ENCODE results near the gene CTNNAL1.

GRCh38 chr9:108911820-108912219 is 101.5 kb downstream of the CTNNAL1 start:
- TF ChIP-seq EZH2 (IDR thresholded peaks at IDR 0.05; ENCODE audit: borderline replicate concordance, low read length): no peak
- TF ChIP-seq CTCF (conservative IDR thresholded peaks at IDR 0.05 in 1 of 2, IDR thresholded peaks at IDR 0.05 in 1 of 2; ENCODE audit: extremely low read depth in 1 of 2, insufficient read depth in 1 of 2, low read depth in 1 of 2, low read length in 2 of 2): no peak
